Nephron progenitor cell (in vitro differentiated cells): ENCODE data around the gene HIGD2A.

Experiments
- DNase-seq: peaks from one replicate; pipeline ENCODE4 v3.0.0; 2021
- H3K27ac Mint-ChIP-seq: 2 replicates; pipeline ENCODE4 v1.8.0; 2021; ENCODE audit warnings: mild to moderate bottlenecking, moderate library complexity, mixed read lengths
- H3K27me3 Mint-ChIP-seq: 2 replicates; pipeline ENCODE4 v1.8.0; 2021; ENCODE audit warnings: mild to moderate bottlenecking, low read depth, mixed read lengths; ENCODE audit not compliant: poor library complexity
- H3K36me3 Mint-ChIP-seq: 2 replicates; pipeline ENCODE4 v1.8.0; 2021; ENCODE audit warnings: low read depth, mixed read lengths
- H3K4me1 Mint-ChIP-seq: 2 replicates; pipeline ENCODE4 v1.8.0; 2021; ENCODE audit warnings: mixed read lengths
- H3K4me3 Mint-ChIP-seq: 2 replicates; pipeline ENCODE4 v1.8.0; 2021; ENCODE audit warnings: mild to moderate bottlenecking, moderate library complexity, mixed read lengths
- H3K9me3 Mint-ChIP-seq: 2 replicates; pipeline ENCODE4 v1.8.0; 2021; ENCODE audit warnings: mild to moderate bottlenecking, moderate library complexity, mixed read lengths
- CTCF ChIP-seq: fragments of 200-600 bp; sonication (generic); IDR thresholded peaks from 2 replicates; pipeline ENCODE4 v1.5.0; 2021; ENCODE audit warnings: antibody characterized with exemption

Gene HIGD2A

GRCh38 chr5:176359658-176360057 lies 28.9 kb upstream of the HIGD2A start:
- Mint-ChIP-seq H3K36me3 (peaks cover 42% of the 10 kb centered on the region), H3K27ac (no peak overlapping the region), H3K27me3 (peaks cover 34% of the 10 kb centered on the region), H3K9me3 (no peaks in the 10 kb centered on the region), H3K4me1 (peaks cover 15% of the 10 kb centered on the region), H3K4me3 (peak overlapping the region; percentile 95)
- no peak for DNase-seq
- TF ChIP-seq CTCF: no peak

- TF ChIP-seq CTCF: no peak
- Mint-ChIP-seq H3K4me1 (peaks cover 15% of the 10 kb centered on the region), H3K9me3 (no peaks in the 10 kb centered on the region), H3K36me3 (peaks cover 31% of the 10 kb centered on the region), H3K27me3 (peaks cover 38% of the 10 kb centered on the region), H3K27ac (peak overlapping the region; percentile 51), H3K4me3 (peak overlapping the region; percentile 95)
- DNase-seq: no peak
Measured at GRCh38 chr5:176360894-176361436, 27.6 kb upstream of the HIGD2A start.

- H3K9me3 Mint-ChIP-seq: no peaks in the 10 kb centered on the region
- peaks cover 19% of the 10 kb centered on the region for H3K4me1 Mint-ChIP-seq
- peak within 1 kb of the TSS; percentile 95 for H3K4me3 Mint-ChIP-seq
- H3K27ac Mint-ChIP-seq: peak within 1 kb of the TSS; percentile 96
- peaks cover 45% of the 10 kb centered on the region for H3K27me3 Mint-ChIP-seq
- peak; percentile 92 for DNase-seq
- H3K36me3 Mint-ChIP-seq: peaks cover 29% of the 10 kb centered on the region
- no peak for TF ChIP-seq CTCF
Measured at GRCh38 chr5:176361437-176362232, 26.9 kb upstream of the HIGD2A start, which contains the start of gene KIAA1191. TSS of gene KIAA1191 (minus strand) at chr5:176361764. CDS start at chr5:176359508, 2,256 bp downstream.

- H3K9me3 Mint-ChIP-seq: no peaks in the 10 kb centered on the region
- no peak for TF ChIP-seq CTCF
- H3K4me1 Mint-ChIP-seq: peaks cover 22% of the 10 kb centered on the region
- no peak overlapping the region for H3K27ac Mint-ChIP-seq
- peaks cover 48% of the 10 kb centered on the region for H3K27me3 Mint-ChIP-seq
- DNase-seq: no peak
- H3K36me3 Mint-ChIP-seq: peaks cover 28% of the 10 kb centered on the region
- H3K4me3 Mint-ChIP-seq: peak overlapping the region; percentile 95
Measured at GRCh38 chr5:176362233-176362490, 26.4 kb upstream of the HIGD2A start.

GRCh38 chr5:176364765-176365350 lies 23.7 kb upstream of the HIGD2A start:
- H3K27me3 Mint-ChIP-seq: peaks cover 58% of the 10 kb centered on the region
- peaks cover 20% of the 10 kb centered on the region for H3K4me1 Mint-ChIP-seq
- H3K9me3 Mint-ChIP-seq: no peaks in the 10 kb centered on the region
- H3K36me3 Mint-ChIP-seq: peaks cover 27% of the 10 kb centered on the region
- H3K27ac Mint-ChIP-seq: no peak overlapping the region
- peak overlapping the region; percentile 72 for H3K4me3 Mint-ChIP-seq
- DNase-seq: no peak
- no peak for TF ChIP-seq CTCF
